ENCODE results near the gene TMEM109.

TMEM109 gene

DNA sequence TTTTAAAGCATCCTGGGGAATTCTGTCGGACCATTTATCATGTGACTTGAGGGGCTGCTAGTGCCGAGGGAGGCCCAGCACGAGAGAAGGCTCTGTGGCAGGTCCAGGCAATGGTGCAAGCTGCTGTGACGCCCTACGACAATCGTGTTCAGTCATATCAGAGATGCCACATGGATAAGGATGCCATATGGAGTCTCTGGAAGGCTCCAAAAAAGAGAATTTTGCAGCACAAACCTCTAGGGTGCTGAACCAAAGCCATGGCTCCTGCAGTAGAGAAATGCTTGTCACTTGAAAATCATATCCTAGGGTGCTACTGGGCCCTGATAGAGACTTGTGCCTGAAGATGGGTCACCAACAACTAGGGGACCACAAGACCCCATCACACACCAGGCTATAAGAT, 50.8 kb downstream of the TMEM109 start:
- DNase-seq (ENCODE audit: low read depth in 2 of 2, low spot score in 1 of 2), result no peak

DNA sequence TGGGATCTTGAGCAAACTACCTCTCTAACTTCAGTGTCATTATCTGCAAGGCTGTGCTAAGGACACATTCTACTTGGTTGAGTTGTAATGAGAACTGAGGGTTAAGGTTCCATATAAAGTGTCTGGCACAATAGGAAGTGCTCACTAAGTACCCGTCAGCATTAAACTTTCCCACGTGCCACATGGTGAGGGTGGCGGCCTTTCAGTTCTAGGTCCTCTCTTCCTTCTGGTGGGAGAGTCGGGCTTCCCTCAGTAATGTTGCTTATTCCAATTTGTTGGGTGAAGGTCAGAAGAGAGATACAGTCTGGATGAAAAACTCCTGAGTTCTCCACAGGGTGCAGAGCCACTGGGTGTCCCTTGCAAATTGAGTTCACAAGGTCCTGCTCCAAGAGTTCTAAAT, 52.9 kb downstream of the TMEM109 start:
- DNase-seq (ENCODE audit: low read depth in 2 of 2, low spot score in 1 of 2), result no peak

DNA sequence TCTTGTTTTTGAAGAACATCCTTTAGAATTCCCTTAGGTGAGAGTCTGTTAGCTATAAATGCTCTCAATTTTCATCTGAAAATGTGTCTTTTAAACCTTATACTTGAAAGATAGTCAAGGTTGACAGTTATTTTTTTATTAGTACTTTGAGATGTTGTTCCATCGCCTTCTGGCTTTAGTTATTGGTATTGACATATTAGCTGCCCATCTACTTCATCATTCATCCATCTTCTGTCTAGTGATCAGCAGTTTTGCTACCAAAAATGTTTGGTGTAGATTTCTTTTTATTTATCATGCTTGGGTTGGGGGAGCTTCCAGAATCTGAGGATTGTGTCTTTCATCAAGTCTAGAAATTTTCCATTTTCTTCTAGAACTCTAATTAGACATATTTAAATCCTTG, 54.3 kb downstream of the TMEM109 start:
- DNase-seq (ENCODE audit: low read depth in 2 of 2, low spot score in 1 of 2), result no peak

DNA sequence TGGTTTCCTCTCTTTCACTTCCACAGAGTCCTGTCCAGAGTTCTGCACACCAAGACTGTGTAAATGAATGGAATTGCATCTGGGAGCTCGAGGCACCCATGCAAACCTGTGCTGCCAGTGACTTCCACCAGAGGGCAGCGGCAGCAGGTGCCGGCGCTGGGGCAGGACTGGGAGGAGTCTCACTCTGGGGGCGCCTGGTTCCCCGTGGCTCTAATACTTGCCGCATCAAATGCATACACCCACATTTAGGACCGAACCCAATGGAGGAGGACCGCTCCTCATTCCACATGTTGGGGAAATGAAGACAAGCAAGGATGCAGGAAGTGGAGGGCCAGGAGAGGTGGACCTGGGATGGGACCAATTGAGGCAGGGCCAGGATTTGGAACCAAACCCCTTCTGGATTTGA, 56.4 kb downstream of the TMEM109 start:
- DNase-seq (ENCODE audit: low read depth in 2 of 2, low spot score in 1 of 2), result peak; percentile 55 to 71

DNA sequence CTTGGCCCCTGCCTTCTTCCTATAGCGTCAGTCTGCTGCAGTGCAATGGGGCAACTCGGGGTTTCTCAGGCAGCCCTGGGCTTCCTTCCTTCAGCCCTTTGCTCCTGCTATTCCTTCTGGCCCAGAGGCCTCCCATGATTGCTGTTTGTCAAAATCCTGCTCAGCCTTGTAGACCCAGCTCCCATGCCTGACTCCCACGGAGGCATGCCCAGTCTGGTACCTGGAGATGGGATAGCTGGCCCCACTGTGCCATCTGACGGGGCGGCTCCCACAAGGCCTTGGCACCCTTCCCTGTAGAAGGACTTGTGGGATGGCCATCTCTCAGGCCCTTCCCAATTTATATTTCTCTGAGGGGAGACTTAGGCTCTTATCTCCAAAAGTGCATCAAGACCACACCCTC, 56.9 kb downstream of the TMEM109 start:
- DNase-seq (ENCODE audit: low read depth in 2 of 2, low spot score in 1 of 2), result no peak

DNA sequence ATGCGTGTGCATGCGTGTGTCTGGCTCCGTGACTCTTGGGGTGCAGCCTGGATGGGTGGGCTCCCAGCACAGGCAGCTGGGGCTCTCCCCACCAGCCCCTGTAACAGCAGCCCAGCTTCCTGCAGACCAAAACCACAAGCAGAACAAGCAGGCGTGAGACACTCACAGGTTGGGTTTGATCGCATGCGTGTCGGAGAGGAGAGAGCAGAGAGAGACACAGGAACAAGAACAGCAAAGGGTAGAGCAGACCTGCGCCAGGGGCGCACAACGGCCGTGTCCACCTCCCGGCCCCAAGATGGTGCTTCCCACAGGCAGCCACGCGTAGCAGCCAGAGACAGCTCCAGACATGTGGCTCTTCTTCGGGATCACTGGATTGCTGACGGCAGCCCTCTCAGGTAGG, 57.6 kb downstream of the TMEM109 start, which contains the start of gene CD6:
TSS of gene CD6 (plus strand) at position 161 of the 400 bp plus-strand sequence. CDS start at position 347, 186 bp downstream.
- peak in 1 of 2 donors; percentile 39 for DNase-seq (ENCODE audit: low read depth in 2 of 2, low spot score in 1 of 2)

DNA sequence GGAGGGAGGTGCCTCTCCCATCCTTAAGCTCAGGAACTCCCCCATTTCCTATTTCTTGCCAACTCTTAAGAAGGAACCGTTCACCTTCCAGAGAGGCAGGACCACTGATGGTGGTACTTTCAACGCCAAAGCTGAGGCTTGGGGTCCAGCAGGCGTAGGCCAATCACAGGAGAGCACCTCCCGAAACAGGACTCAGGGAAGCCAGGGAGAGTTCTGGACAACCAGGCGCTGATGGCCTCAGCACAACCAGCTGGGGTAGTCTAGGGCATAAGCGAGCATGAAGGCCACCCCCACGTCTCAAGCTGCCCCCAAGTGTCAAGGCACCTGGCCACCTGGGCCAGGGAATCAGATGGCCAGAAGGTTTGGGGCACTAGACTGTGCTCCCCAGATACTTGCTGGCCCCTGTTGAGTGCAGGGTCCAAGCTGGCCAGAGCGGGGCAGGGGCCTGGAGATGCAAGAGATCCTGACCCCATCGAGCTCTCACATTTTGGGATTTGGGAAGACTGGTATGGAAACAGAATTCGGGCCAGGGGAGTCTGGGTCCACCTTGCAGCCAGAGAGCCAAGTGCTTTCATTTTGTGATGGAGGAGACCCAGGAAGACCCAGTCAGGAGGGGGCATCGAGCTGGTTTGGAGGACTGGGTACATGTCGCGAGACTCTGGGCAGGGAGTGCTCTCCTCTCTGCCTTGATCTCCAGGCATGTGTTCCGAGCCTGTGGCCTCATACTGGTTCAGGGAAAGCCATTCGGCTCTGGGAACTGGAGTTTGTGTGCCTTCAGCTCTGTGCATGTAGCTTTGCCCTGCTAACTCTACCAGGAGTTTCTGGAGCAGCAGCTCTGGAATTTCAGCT, 58.4 kb downstream of the TMEM109 start:
- no peak for DNase-seq (ENCODE audit: low read depth in 2 of 2, low spot score in 1 of 2)

All from stimulated activated CD8-positive, alpha-beta memory T cell treated with anti-CD3 and anti-CD28 coated beads, Interleukin-4, amount 100 ng/mL, for 1 hour (primary cell).